Hair follicular keratinocyte (primary cell): ENCODE data around the gene ZNF408. TPM values are rescaled to one million over a fixed set of nuclear protein-coding genes. Genes with fewer than 3 reads are reported as not detected.

ENCODE experiments used
- total RNA-seq: library from RNA; depleted of rRNA; stranded (reverse); fragments of >200 nt; gene quantifications from 2 replicates; pipeline ENCODE4 v1.2.3, GENCODE V29; 2015

Gene ZNF408
- 9.6 and 13.3 TPM in 2 replicates for total RNA-seq

GRCh38 chr11:46700241-46701077 is at the start of gene ZNF408, which contains the start of gene ARHGAP1:
Gene ZNF408 (plus strand): TSS chr11:46701031. CDS start chr11:46701048, 17 bp downstream.
Gene ARHGAP1 (minus strand): TSS chr11:46700619. CDS start chr11:46696107, 4,512 bp downstream.

DNA sequence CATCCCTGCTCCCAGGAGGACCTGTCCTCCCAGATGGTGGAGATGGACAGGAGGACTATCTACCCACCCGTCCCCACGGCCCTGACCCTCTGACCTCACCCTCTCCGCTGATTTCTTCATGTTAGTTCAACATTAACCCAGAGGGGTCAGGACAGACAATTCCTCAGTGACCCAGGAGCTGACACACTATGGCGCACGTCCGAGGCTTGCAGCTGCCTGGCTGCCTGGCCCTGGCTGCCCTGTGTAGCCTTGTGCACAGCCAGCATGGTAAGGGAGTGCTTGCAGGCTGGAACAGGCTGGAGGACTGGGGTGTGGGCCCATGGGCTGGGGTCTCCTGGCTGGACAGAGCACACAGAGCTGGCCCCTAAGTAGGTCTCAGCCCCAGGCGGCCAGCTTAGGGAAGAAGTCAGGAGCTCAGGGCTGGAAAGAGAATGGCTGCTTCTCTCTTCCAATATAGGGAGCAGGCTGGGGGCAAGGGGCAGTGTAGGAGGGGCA is 18.3 kb downstream of the ZNF408 start, which contains the start of gene F2:
F2 (plus strand) TSS at position 166 of the 495 bp plus-strand sequence; CDS start at position 189, 23 bp downstream.

Other genes starting within 250 kb of the ZNF408 start
- 13.8 and 21.7 TPM in 2 replicates for gene AMBRA1, start 107.0 kb upstream of the ZNF408 start, total RNA-seq
- gene HARBI1, start 83.8 kb upstream of the ZNF408 start, total RNA-seq: 2.4 and 3.3 TPM in 2 replicates
- 46.2 and 49.4 TPM in 2 replicates for gene ATG13, start 83.5 kb upstream of the ZNF408 start, total RNA-seq
- gene ARHGAP1, start 412 bp upstream of the ZNF408 start, total RNA-seq: 35.5 and 46.1 TPM in 2 replicates
- gene F2, start 18.2 kb downstream of the ZNF408 start, total RNA-seq: 0.11 TPM in 1 of 2 replicates, not detected in the other
- 52.4 and 66.6 TPM in 2 replicates for gene CKAP5, start 145.2 kb downstream of the ZNF408 start, total RNA-seq
- gene LRP4, start 217.5 kb downstream of the ZNF408 start, total RNA-seq: 2.0 and 9.6 TPM in 2 replicates
- 18.9 and 25.9 TPM in 2 replicates for gene CSTPP1, start 235.7 kb downstream of the ZNF408 start, total RNA-seq